ENCODE data around the gene PHC2. TPM values are rescaled to one million over a fixed set of nuclear protein-coding genes. Genes with fewer than 3 reads are reported as not detected.

Gene PHC2
- polyA plus RNA-seq, 3 donors from 2014 or later: 16.1 to 28.7 (median 27.4) TPM

GRCh38 chr1:33348676-33349080 is 82.2 kb downstream of the PHC2 start:
- H3K4me3 Mint-ChIP-seq: peak overlapping the region; percentile 82 to 97 (median 93)
- H3K27me3 Mint-ChIP-seq (ENCODE audit: low read depth in 3 of 3): peaks cover 2 to 8% (median 2%) of the 10 kb centered on the region in 3 donors
- H3K36me3 Mint-ChIP-seq: no peaks in the 10 kb centered on the region
- peaks cover 48 to 59% of the 10 kb centered on the region in 2 donors for H3K4me1 Mint-ChIP-seq
- no peaks in the 10 kb centered on the region for H3K9me3 Mint-ChIP-seq
- peak overlapping the region; percentile 24 to 95 (median 82) for H3K27ac Mint-ChIP-seq
- DNase-seq: peak; percentile 8 to 16 (median 11)

GRCh38 chr1:33348194-33348593 is 82.7 kb downstream of the PHC2 start:
- H3K36me3 Mint-ChIP-seq: no peaks in the 10 kb centered on the region
- peak overlapping the region; percentile 82 to 97 (median 93) for H3K4me3 Mint-ChIP-seq
- peak overlapping the region in 5 of 6 donors; percentile 24 to 92 (median 77) for H3K27ac Mint-ChIP-seq
- H3K27me3 Mint-ChIP-seq (ENCODE audit: low read depth in 3 of 3): peaks cover 2 to 8% (median 2%) of the 10 kb centered on the region in 3 donors
- DNase-seq: no peak
- no peaks in the 10 kb centered on the region for H3K9me3 Mint-ChIP-seq
- peaks cover 50 to 63% of the 10 kb centered on the region in 2 donors for H3K4me1 Mint-ChIP-seq

DNA sequence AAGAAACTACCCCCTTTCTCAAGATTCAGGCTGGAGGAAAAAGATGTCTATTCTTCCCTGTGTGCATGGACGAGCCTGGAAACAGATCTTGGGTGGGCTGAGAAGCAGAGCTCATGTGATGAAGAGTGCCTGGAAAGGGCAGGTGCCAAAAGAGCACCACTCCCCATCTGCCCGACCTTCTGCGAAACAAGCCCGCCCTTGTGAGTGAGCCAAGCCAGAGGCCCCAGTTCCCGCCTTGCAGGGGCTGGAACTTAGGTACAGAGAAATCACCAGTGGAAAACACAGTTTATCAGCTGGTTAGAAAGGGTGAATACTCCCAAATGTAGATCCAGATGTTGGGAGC is 83.3 kb downstream of the PHC2 start:
- Mint-ChIP-seq H3K4me1 (peaks cover 51 to 63% of the 10 kb centered on the region in 2 donors), H3K4me3 (peak overlapping the region; percentile 22 to 97 (median 82)), H3K36me3 (no peaks in the 10 kb centered on the region), H3K27ac (peak overlapping the region in 2 of 6 donors; percentile 24 to 68), H3K9me3 (no peaks in the 10 kb centered on the region), H3K27me3 (ENCODE audit: low read depth in 3 of 3) (peaks cover 2 to 8% (median 2%) of the 10 kb centered on the region in 3 donors)
- DNase-seq: no peak

DNA sequence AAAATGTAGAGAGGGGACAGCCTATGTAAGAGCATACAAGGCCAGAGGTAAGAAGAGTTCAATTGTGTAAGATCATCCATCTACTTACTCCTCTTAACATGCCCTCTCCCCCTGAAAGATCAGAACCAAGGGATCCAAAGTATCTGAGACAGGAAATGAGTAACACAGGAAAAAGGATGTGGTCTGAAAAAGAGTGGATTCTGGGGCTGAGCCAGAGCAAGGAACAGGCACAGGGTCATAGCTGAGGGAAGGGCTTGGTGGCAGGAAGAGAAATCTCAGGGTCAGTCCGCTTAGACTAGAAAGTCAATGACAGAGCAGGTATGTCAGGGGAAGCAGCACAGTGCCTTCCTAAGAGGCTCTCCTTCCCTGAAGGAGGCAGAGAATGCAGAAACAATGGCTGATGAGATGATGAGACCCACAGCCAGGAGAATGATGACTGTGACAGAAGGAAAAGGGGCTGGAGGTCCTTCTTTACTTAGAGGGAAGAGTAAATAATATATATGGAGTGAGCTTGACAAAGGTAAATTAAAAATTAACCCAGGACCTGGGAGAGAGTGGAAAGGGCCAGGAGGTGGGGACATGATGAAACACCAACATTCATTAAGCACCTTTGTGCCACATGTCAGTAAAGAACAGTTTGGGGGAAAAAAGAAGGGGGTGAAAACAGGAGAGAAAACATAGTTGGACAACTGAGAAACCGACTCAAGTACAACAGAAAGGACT is 83.8 kb downstream of the PHC2 start:
- H3K9me3 Mint-ChIP-seq: no peaks in the 10 kb centered on the region
- peaks cover 2 to 8% (median 2%) of the 10 kb centered on the region in 3 donors for H3K27me3 Mint-ChIP-seq (ENCODE audit: low read depth in 3 of 3)
- H3K27ac Mint-ChIP-seq: peak overlapping the region in 5 of 6 donors; percentile 24 to 68 (median 34)
- H3K4me3 Mint-ChIP-seq: peak overlapping the region; percentile 22 to 97 (median 59)
- DNase-seq: no peak
- peaks cover 54 to 63% of the 10 kb centered on the region in 2 donors for H3K4me1 Mint-ChIP-seq
- H3K36me3 Mint-ChIP-seq: no peaks in the 10 kb centered on the region

DNA sequence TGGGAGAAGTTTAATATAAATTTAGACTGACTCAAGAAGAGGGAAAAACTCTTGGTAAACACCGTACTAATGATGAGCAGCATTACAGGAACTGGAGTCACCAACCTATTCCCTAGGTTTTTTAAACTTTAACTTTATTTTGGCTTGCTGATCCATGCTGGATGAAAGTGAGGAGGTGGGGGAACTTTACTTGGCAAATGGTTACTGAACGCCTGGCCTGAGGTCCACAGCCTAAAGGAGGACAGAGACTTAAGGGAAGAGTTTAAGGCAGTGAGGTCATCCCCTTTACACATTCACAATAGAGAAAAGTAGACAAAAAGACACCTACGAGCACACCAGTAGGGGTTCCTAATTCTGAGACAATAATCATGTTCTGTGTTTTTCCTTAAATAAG is 84.4 kb downstream of the PHC2 start:
- DNase-seq: no peak
- H3K4me1 Mint-ChIP-seq: peaks cover 54 to 63% of the 10 kb centered on the region in 2 donors
- no peaks in the 10 kb centered on the region for H3K9me3 Mint-ChIP-seq
- H3K4me3 Mint-ChIP-seq: peak overlapping the region in 1 of 5 donors; percentile 59
- H3K27ac Mint-ChIP-seq: peak overlapping the region in 5 of 6 donors; percentile 8 to 68 (median 31)
- H3K36me3 Mint-ChIP-seq: no peaks in the 10 kb centered on the region
- peaks cover 2 to 8% (median 2%) of the 10 kb centered on the region in 3 donors for H3K27me3 Mint-ChIP-seq (ENCODE audit: low read depth in 3 of 3)

DNA sequence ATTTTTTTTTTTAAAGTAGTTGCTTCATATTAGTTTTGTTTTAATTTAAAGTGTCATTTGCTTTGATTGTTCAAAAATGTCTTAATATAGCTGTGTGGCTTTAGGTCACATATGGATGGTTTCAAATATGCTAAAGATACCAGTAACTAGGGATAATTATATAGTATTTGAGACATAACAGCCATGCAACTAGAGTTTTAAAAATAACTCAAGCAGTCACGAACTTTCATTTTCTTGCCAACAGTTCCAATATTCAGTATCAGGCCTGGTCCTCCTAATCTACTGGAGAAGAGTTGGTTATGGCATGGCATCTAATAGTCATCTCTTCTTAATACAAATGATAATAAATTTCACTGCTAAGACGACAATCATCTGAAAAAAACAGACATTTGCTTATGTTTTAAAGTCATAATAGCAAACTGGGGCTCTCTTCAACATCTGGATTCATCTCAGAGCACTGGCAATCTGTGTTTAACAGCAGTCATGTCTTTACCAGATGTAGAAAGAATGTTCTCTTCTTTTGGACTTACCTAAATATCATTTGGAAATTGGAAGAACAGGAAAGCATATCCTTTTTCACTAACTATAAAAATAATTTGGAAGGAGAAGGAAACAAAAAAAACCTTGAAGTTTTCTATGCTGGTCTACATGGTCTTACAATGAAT is 85.9 kb downstream of the PHC2 start:
- DNase-seq: no peak
- Mint-ChIP-seq H3K4me3 (no peak overlapping the region), H3K36me3 (no peaks in the 10 kb centered on the region), H3K27me3 (ENCODE audit: low read depth in 3 of 3) (peaks cover 0 to 3% (median 2%) of the 10 kb centered on the region in 3 donors), H3K9me3 (no peaks in the 10 kb centered on the region), H3K4me1 (peaks cover 58 to 63% of the 10 kb centered on the region in 2 donors), H3K27ac (peak overlapping the region in 1 of 6 donors; percentile 29)

GRCh38 chr1:33343539-33343938 is 87.4 kb downstream of the PHC2 start:
- Mint-ChIP-seq H3K27me3 (ENCODE audit: low read depth in 3 of 3) (no peaks in the 10 kb centered on the region), H3K9me3 (no peaks in the 10 kb centered on the region), H3K36me3 (no peaks in the 10 kb centered on the region), H3K4me3 (no peak overlapping the region), H3K27ac (peak overlapping the region in 1 of 6 donors; percentile 48), H3K4me1 (peaks cover 57 to 70% of the 10 kb centered on the region in 2 donors)
- DNase-seq: no peak

- H3K9me3 Mint-ChIP-seq: no peaks in the 10 kb centered on the region
- no peak overlapping the region for H3K27ac Mint-ChIP-seq
- DNase-seq: no peak
- H3K27me3 Mint-ChIP-seq (ENCODE audit: low read depth in 3 of 3): no peaks in the 10 kb centered on the region
- H3K4me1 Mint-ChIP-seq: peaks cover 44 to 70% of the 10 kb centered on the region in 2 donors
- no peak overlapping the region for H3K4me3 Mint-ChIP-seq
- no peaks in the 10 kb centered on the region for H3K36me3 Mint-ChIP-seq
Observed at GRCh38 chr1:33342041-33342723, 88.7 kb downstream of the PHC2 start.

- H3K4me1 Mint-ChIP-seq: peaks cover 36 to 64% of the 10 kb centered on the region in 2 donors
- H3K27ac Mint-ChIP-seq: no peak overlapping the region
- no peak overlapping the region for H3K4me3 Mint-ChIP-seq
- no peaks in the 10 kb centered on the region for H3K9me3 Mint-ChIP-seq
- no peaks in the 10 kb centered on the region for H3K27me3 Mint-ChIP-seq (ENCODE audit: low read depth in 3 of 3)
- no peak for DNase-seq
- no peaks in the 10 kb centered on the region for H3K36me3 Mint-ChIP-seq
Observed at GRCh38 chr1:33341190-33341589, 89.7 kb downstream of the PHC2 start.

DNA sequence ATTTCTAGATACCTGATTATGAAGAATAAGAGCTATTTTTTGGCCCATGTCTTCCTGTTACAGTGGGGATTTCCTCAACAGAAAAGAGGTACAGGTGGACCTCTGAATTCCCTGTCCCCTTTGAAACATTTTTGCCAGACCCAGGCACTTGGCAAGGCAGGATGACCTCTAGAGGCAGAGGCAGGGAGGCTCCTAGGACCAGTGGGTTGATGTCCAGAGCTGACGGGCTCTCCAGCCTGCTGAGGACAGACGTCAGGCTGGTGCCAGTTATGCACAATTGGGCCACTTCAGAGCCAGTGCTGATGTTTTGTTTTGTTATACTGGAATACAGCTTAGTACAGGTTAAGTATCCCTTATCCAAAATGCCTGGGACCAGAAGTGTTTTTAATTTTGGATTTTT is 91.5 kb downstream of the PHC2 start:
- H3K27ac Mint-ChIP-seq: no peak overlapping the region
- H3K27me3 Mint-ChIP-seq (ENCODE audit: low read depth in 3 of 3): no peaks in the 10 kb centered on the region
- H3K4me3 Mint-ChIP-seq: no peak overlapping the region
- H3K4me1 Mint-ChIP-seq: peaks cover 36 to 66% of the 10 kb centered on the region in 2 donors
- H3K9me3 Mint-ChIP-seq: no peaks in the 10 kb centered on the region
- no peak for DNase-seq
- peaks cover 0 to 4% (median 0%) of the 10 kb centered on the region in 3 donors for H3K36me3 Mint-ChIP-seq

GRCh38 chr1:33338440-33339211 is 92.3 kb downstream of the PHC2 start:
- Mint-ChIP-seq H3K27ac (no peak overlapping the region), H3K4me3 (no peak overlapping the region), H3K27me3 (ENCODE audit: low read depth in 3 of 3) (no peaks in the 10 kb centered on the region), H3K36me3 (peaks cover 0 to 6% (median 4%) of the 10 kb centered on the region in 3 donors), H3K9me3 (no peaks in the 10 kb centered on the region), H3K4me1 (peaks cover 30 to 61% of the 10 kb centered on the region in 2 donors)
- no peak for DNase-seq

GRCh38 chr1:33338048-33338439 is 92.9 kb downstream of the PHC2 start:
- no peak for DNase-seq
- Mint-ChIP-seq H3K36me3 (peaks cover 0 to 8% (median 4%) of the 10 kb centered on the region in 3 donors), H3K27me3 (ENCODE audit: low read depth in 3 of 3) (no peaks in the 10 kb centered on the region), H3K4me3 (no peak overlapping the region), H3K9me3 (no peaks in the 10 kb centered on the region), H3K4me1 (peaks cover 29 to 63% of the 10 kb centered on the region in 2 donors), H3K27ac (no peak overlapping the region)

GRCh38 chr1:33337441-33337840 is 93.5 kb downstream of the PHC2 start:
- Mint-ChIP-seq H3K4me1 (peaks cover 25 to 63% of the 10 kb centered on the region in 2 donors), H3K27me3 (ENCODE audit: low read depth in 3 of 3) (no peaks in the 10 kb centered on the region), H3K4me3 (no peak overlapping the region), H3K36me3 (peaks cover 0 to 11% (median 4%) of the 10 kb centered on the region in 3 donors), H3K27ac (no peak overlapping the region), H3K9me3 (no peaks in the 10 kb centered on the region)
- DNase-seq: no peak

Data from immature natural killer cell (primary cell).